Loucy (cell line): ENCODE results near the gene C2orf81.

ENCODE experiments used
- EZH2phosphoT487 ChIP-seq: fragments of 200-600 bp; IDR thresholded peaks from 2 replicates; pipeline ENCODE4 v1.6.1; 2018; ENCODE audit warnings: antibody characterized with exemption, mild to moderate bottlenecking, moderate library complexity, borderline replicate concordance
- TF ChIP-seq, protein P1 (sequence below): fragments of 200-600 bp; sonication (generic); conservative IDR thresholded peaks from 2 replicates; pipeline ENCODE4 v1.5.1; 2014; ENCODE audit warnings: mild to moderate bottlenecking, antibody characterized with exemption, low read length

DNA sequence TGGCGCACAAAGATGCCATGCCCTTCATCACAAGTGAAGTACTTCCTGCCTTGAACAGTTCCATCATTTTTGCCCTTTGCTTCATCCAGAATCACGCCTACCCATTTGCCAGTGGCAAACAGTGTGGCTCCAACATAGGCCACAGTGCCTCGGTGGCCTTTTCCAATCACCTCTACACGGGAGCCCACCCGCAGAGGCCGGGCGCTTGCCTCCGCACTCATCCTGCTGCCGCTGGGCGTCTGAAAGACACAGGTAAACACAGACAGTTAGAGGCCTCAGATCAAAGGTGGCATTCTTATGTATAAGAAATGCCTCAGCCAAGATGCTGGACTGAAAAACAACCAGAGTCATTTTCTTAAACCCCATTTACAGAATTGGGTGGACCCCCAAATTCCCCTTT is 43.4 kb downstream of the C2orf81 start:
- TF ChIP-seq, protein P1, sequence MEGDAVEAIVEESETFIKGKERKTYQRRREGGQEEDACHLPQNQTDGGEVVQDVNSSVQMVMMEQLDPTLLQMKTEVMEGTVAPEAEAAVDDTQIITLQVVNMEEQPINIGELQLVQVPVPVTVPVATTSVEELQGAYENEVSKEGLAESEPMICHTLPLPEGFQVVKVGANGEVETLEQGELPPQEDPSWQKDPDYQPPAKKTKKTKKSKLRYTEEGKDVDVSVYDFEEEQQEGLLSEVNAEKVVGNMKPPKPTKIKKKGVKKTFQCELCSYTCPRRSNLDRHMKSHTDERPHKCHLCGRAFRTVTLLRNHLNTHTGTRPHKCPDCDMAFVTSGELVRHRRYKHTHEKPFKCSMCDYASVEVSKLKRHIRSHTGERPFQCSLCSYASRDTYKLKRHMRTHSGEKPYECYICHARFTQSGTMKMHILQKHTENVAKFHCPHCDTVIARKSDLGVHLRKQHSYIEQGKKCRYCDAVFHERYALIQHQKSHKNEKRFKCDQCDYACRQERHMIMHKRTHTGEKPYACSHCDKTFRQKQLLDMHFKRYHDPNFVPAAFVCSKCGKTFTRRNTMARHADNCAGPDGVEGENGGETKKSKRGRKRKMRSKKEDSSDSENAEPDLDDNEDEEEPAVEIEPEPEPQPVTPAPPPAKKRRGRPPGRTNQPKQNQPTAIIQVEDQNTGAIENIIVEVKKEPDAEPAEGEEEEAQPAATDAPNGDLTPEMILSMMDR: no peak
- TF ChIP-seq EZH2phosphoT487: no peak
